Measurements from ENCODE around the gene NME9.

NME9 gene

DNA sequence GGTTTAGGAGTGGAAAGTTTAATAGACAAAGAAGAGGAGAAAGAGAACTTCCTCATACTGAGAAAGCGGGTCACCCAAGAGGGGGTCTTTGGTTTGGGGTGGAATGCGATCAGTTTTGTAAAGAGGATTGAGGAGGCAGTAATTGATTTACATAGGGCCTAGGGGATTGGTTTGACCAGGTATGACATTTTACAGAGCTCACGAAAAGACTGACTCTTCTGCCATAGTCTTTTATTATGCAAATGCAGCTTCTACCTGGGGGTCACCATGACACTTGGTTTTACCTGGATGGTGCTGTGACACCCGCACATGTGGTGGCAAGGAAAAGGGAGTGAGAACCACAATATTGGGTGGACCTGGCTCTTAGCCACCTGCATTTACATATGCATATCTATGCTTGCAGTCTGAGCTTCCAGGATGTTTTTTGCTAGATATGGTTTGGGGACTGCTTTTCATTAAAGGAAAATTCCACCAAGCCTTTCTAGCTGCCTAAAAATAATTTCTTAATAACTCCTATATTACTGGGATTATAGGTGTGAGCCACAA, 6.9 kb upstream of the NME9 start:
- DNase-seq (ENCODE audit: low read depth in 2 of 3, low spot score in 1 of 3): no peak

DNA sequence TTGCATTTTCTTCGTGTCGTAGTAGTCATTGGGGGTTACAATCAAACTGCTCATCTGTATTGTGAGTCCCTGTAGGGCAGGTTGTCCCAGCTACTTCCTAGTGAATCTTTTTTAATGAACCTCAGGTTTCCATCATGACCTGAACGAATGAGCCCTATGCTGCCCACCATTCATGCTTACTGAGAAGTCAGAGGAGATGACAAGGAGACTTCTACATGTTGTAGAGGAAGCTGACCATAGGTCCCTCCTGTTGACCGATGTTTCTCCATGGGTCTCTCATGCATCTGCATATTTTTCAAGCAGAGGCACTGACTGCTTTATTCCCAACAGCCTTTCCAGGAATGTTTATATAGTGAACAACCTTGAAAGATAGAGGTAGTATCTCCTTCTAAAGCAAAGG, 5.0 kb upstream of the NME9 start:
- no peak for DNase-seq (ENCODE audit: low read depth in 2 of 3, low spot score in 1 of 3)

DNA sequence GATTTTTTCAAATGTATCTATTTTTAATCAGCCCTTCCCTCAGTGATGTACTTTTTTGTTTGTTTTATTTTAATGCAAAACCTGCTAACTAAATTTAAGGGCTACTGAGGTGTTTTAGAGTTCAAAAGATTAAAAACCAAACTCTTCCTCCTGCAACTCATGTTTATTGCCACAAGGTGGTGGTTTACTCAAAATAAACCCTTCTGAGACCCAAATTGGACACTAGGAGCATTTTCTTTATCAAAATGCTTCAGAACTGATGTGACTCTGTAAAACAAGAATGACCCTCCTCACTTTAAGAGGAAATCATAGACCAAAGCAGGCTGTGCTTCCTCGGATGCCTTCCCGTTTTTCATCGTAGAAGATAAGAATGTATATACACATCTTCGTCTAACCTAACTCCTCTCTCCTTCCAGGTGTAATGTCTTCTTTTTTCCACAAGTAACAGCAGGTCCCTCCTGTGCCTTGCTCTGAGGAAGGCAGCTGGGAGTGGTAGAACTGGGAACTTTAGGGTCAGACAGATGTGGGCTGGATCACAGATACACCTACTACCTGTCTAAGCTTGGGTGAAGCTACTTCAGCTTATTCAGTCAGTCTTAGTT, 2.9 kb upstream of the NME9 start:
- no peak for DNase-seq (ENCODE audit: low read depth in 2 of 3, low spot score in 1 of 3)

DNA sequence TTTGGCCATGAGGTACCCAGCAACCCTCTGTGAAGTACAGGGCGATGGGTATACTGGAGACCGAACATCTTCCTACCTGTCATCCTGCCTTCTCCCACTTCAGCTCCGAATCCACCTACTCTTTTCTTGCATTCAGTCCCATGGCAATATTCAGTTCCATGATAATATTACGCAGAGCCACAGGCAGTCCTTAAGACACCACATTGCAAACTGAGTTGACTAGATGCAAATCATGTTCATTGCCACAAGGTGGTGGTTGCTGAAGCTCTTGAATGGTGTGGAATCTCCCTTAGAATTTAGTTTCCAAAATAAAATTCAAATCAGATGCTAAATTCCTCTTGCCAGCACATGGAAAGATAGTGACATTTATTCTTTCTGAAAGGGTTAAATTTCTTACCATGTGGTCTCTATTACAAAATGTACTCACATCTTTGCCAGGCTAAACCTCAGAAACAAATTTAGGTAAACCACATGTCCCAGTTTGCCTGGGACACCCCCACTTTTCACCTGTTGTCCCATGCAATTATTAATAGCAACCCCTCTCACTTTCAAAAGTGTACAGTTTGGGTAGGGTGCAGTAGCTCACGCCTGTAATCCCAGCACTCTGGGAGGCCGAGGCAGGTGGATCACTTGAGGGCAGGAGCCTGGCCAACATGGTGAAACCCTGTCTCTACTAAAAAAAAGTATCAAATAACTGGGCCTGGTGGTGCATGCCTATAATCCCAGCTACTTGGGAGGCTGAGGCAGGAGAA, 1.7 kb upstream of the NME9 start:
- no peak for DNase-seq (ENCODE audit: low read depth in 2 of 3, low spot score in 1 of 3)

DNA sequence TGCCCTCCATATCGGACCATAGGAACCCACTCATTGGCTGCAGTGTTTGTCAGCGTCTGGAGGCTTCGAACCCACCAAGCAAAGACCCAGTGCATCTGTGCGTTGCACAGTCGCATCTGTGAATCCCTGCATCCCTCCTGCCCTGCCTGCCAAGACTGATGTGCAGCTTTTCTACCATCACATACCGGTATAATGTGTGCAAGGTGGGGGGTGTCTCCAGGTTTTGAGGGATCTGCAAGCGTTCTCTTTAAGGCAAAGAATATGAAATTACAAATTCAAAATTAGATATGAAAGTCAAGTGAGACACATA, 288 bp upstream of the NME9 start:
- no peak for DNase-seq (ENCODE audit: low read depth in 2 of 3, low spot score in 1 of 3)

DNA sequence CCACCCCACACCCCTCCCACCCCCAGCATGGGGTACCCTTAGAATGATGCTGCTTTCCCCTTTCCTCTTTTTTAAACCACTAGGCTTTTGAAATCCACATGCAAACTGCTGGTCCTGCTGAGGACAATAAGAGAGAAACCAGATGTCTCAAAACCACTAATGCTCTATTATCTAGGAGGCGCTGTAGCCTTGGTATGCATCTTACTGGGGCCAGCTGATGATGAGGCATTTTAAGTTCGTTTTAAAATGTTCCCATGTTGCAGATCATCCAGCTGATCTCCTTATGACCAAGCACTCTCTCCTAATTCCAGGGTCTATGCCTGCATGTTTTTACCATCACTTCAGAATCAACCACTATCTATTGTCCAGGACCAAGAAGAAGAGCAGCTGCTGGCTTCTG, 1.3 kb downstream of the NME9 start:
- no peak for DNase-seq (ENCODE audit: low read depth in 2 of 3, low spot score in 1 of 3)

DNA sequence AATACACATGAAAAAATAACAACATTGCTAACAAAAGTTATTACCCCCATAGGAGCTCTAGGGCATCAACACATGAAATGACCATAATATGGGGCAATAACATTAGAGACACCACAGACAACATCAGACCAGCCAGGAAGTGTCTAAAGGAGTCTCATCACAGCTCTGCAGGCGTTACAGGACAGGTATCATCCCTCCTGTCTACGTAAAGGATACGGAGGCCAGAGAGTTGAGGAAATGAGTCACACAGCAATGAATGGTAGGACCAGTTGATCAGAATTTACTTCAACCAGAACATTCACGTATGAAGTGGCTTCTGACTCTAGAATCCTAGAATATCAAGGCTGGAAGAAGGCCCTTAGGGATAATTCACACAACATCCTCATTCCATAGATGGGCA, 1.8 kb downstream of the NME9 start:
- no peak for DNase-seq (ENCODE audit: low read depth in 2 of 3, low spot score in 1 of 3)

DNA sequence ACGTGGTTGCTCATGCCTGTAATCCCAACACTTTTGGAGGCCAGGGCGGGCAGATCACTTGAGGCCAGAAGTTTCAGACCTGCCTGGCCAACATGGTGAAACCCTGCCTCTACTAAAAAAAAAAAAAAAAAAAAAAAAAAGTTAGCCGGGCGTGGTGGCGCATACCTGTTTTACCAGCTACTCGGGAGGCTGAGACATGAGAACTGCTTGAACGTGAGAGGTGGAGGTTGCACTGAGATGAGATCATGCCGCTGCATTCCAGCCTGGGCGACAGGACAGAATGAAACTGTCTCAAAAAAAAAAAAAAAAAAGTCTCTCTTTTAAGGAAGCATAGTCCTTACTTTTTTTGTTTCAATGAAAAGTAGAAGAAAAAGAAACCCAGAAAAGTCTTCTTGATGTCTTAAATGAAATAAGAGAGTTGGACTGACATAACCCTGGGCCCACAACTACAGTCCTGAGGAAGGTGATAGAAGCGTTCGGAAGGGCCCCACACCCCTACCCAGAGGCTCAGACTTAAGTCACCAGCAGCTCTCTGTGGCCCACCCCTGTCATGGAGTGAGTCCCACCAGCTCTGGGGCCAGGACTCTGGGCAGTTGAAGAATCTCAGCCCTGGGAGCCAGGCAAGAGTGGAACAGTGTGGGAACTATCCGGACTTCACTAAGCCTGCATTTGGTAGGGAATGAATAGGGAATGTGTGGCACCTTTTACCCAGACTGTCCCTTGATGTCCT, 2.6 kb downstream of the NME9 start:
- no peak for DNase-seq (ENCODE audit: low read depth in 2 of 3, low spot score in 1 of 3)

DNA sequence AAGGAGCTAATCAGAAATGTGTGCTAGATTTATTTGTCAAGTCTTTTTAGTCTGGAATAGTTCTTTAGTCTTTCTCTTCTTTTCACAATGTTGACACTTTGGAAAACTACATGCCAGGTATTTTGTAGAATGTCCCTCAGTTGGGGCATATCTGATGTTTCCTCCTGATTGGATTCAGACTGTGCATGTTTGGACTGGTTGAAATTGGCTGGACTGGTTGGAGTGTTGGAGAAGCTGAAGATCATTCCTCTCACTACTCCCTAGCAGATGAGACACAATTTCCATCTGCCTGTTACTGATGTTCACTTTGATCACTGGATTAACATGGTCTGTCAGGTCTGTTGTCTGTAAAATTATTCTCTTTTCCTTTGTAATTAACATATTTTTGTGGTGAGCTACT, 3.7 kb downstream of the NME9 start:
- DNase-seq (ENCODE audit: low read depth in 2 of 3, low spot score in 1 of 3): no peak

DNA sequence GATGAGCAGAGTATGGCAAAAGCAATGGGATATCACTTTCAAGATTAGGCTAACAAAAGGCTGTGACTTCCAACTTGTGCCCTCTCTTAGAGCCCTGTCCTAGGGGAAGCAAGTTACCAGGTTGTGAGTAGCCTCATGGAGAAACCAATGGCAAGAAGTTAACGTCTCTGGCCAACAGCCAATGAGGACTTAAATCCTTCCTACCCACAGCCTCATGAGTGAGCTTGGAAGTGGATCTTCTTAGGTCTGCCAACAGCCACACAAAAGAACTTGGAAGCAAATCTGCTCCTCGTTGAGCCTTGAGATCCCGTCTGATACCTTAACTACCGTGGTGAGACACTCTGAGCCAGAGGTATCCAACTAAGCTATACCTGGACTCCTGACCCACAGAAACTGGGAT, 5.7 kb downstream of the NME9 start:
- no peak for DNase-seq (ENCODE audit: low read depth in 2 of 3, low spot score in 1 of 3)

DNA sequence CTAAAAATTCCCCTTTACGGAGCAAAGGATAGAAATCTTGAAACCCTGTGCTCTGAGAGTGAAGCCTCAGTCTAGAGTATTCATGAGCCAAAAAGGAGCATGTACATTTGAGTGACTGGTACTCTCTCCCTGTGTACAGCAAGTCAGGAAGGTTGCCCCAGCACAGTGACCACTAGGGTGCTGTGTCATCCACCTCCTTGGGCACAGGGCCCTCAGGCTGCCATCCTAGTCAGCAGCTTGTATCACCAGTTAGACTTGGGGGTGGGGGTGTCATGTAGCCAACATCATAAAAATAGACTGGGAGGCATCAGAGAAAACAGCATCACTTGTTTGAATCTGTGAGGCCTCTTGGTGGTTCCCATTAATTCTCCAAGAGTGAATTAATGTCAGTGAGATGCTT, 12.0 kb downstream of the NME9 start:
- no peak for DNase-seq (ENCODE audit: low read depth in 2 of 3, low spot score in 1 of 3)

DNA sequence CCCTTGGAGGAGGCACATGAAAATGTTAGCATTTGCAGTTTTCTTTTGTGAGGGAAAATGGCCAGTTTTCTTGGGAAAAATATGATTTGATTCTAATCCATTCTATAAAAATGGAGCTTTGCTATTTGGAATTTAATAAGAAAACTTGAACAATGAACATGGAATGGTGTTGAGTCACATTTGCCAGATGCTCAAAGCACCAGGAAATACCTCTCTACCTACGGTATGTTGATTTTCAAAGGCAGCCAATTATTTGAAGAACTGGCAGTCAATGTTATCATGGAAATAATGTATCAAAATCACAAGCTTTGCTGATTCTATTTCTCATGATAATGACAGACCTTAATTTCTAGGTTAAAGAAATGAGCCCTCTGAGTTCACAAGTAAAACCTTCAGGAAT, 14.9 kb downstream of the NME9 start:
- no peak for DNase-seq (ENCODE audit: low read depth in 2 of 3, low spot score in 1 of 3)

DNA sequence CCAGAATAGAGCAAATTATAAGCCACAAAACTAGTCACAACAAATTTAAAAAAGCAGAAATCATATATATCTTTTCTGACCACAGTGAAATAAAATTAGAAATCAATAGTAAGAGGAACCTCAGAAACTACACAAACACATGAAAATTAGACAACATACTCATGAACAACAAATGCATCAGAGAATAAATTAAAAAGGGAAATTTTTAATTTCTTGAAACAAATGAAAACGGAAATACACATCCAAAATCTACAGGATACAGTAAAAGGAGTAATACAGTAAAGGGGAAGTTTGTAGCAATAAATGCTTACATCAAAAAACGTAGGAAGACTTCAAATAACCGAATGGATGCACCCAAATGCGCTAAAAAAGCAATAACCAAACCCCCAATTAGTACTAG, 19.2 kb downstream of the NME9 start:
- DNase-seq (ENCODE audit: low read depth in 2 of 3, low spot score in 1 of 3): no peak

DNA sequence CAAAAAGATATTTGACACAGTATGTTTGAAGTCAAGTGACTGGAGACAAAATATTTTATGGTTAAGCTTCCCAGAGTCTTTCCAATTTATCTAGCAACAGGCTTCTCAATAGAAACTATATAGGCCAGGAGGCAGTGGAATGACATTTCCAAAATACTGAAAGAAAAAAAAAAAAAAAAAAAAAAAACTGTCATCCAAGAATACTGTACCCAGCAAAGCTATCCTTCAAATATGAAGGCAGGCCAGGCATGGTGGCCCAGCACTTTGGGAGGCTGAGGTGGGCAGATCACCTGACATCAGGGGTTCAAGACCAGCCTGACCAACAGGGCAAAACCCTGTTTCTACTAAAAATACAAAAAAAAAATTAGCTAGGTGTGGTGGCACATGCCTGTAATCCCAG, 20.9 kb downstream of the NME9 start:
- DNase-seq (ENCODE audit: low read depth in 2 of 3, low spot score in 1 of 3): no peak

DNA sequence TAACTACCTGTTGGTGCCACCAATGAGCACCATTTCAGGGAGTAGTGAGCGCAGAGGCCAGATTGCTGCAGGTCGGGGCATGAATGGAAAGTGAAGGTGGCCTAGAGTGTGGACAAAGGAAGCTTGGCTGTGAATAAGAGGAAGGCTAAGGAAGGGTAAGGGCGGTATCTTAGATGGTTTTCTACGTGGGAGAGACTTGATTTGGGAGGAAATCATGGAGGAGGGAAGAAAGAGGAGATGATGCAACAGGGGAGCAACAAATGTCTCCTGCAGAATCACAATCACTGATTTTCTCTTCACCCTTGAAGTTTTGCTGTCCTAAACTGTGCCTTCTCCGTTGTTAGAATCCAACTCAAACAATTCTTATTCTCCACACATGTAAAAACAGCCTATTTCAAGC, 21.8 kb downstream of the NME9 start:
- DNase-seq (ENCODE audit: low read depth in 2 of 3, low spot score in 1 of 3): no peak

DNA sequence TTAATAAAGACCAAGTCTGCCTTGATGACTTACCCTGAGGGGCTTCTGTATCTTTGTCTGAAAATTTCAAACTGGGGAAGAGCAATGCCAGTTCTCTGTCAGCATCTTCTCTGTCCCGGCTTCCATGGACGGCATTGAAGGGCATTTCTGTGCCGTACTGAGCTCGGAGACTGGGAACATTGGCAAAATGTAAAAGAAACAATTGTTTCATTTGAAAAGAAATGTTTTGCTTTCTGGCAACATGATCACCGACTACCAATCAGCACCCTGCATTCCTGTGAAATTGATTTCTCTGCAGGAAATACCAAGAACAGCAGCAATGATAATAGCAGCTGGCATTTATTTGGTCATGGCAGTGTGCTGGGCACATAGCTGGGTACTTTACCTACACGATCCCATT, 26.2 kb downstream of the NME9 start:
- no peak for DNase-seq (ENCODE audit: low read depth in 2 of 3, low spot score in 1 of 3)

DNA sequence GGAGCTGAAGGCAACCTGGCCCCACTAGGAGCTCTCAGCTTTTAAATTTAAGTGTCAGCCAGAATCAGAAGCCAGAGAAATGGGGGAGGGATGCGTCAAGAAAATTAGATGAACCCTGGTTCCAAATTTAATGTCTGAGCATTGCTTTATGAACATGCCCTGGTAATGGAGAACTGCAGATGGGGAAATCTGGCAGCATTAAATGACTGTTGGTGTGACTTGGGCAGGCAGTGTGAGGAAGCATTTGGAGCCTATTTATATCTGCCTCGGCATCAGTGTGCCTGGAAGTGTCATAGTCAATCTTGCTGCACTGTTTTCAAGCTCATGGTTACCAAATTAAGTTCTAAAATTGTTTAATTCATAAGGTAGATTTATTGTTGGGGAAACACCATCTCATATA, 29.0 kb downstream of the NME9 start:
- no peak for DNase-seq (ENCODE audit: low read depth in 2 of 3, low spot score in 1 of 3)

DNA sequence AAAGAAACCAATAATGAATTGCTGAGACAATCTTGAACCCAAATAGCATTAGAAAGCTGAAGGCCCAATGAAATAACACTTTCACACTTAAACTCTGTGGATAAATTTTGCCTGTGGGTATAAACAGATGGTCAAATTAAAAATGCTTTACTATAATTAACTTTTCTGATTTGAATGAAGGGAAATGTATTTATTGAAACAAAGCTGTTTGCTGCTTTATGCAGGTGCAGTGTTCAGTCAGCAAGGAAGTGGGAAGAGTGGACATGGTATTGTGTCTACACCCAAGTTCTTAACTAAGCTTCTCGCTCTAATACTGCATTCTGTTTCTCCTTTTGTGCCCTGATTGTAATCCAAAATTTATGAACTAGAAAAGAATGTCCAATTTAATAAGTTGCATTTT, 31.8 kb downstream of the NME9 start:
- no peak for DNase-seq (ENCODE audit: low read depth in 2 of 3, low spot score in 1 of 3)

DNA sequence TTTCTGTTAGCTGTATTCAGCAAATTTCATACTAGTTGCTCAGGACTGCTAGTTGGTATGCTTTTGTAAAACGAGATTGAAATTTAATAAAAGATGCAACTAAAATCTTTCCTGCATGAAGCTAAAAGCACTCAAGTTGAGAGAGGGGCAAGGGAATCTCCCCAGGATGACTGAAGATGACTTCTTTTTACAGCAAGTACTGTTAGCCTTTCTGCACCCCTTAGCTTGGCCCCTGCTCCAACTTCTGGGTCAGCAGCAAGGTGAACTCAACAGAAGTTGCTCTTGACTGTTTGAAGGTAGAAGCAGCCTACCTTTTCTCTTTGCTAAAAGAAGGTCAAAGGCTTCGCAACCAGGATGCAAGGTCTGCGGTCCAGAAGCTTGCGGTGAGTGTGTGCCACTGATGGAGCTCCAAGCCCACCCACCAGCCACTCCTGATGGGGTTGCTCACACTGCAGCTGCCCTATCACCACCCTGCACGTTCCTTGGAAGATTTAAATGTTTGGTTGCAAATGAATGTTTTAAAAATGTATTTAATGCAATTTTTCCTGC, 32.5 kb downstream of the NME9 start:
- peak in 1 of 3 donors; percentile 10 for DNase-seq (ENCODE audit: low read depth in 2 of 3, low spot score in 1 of 3)

DNA sequence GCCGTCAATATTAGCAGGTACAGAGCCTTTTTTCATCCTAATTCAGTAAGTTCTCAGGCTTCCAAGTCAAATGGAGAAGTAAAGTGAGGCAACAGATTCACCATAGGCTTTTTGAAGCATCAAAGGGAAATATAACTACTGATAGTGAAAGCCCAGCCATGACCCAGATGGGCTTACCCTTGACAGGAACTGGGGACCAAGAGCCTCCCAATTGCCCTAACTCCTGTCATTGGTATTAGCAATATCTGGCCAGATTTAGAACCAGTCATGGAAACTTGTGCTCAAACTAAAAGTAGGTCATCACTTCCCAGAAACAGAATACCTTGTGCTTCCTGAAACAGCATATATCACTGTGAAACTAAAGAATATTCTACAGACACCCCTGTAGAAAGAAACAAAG, 33.0 kb downstream of the NME9 start:
- DNase-seq (ENCODE audit: low read depth in 2 of 3, low spot score in 1 of 3): peak; percentile 12 to 34 (median 28)

DNA sequence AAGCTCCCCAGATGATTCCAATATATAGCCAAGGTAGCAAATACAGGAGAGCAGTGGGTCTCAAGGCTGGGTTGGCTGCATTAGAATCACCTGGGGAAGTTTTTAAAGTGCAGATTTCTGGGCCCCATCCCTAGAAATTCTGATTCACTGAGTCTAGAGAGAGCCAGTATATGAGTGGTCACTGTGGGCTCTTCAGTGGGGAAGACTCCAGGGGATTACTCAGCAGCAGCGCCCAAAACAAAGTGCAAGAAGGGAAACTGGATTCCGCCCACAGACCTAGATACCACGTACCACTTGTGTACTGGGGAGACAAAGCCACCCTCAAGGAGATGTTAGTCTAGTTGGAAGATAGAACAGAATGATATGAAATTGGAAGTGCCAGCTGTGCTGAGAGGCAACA, 40.0 kb downstream of the NME9 start:
- no peak for DNase-seq (ENCODE audit: low read depth in 2 of 3, low spot score in 1 of 3)

DNA sequence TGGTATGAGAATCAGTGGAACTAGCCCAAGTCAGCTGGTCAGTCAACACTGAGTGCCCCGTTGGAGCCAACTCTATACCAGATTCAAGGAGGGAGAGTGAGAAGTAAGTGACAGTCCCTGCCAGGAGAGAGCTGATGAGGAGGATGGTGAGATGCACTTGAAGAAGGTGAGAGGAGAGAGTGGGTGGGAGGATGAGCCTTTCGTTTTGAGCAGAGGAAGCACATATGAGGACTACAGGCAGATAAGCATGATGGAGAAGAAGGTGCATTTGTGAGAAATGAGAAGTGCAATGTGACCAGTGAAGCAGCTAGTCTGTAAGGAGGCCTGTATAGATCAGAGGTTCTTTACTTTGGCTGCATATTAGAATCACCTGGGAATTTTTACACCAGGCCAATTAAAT, 40.4 kb downstream of the NME9 start:
- DNase-seq (ENCODE audit: low read depth in 2 of 3, low spot score in 1 of 3): no peak
